HG03354 (cell line): ENCODE data around the gene SLC1A2.

Experiments used
- ATAC-seq: cut with Tn5 transposase; IDR thresholded peaks from one replicate; pipeline ENCODE4 v1.9.1; 2021; ENCODE audit warnings: mild to moderate bottlenecking; ENCODE audit not compliant: unreplicated experiment, poor library complexity, severe bottlenecking

The SLC1A2 gene

DNA sequence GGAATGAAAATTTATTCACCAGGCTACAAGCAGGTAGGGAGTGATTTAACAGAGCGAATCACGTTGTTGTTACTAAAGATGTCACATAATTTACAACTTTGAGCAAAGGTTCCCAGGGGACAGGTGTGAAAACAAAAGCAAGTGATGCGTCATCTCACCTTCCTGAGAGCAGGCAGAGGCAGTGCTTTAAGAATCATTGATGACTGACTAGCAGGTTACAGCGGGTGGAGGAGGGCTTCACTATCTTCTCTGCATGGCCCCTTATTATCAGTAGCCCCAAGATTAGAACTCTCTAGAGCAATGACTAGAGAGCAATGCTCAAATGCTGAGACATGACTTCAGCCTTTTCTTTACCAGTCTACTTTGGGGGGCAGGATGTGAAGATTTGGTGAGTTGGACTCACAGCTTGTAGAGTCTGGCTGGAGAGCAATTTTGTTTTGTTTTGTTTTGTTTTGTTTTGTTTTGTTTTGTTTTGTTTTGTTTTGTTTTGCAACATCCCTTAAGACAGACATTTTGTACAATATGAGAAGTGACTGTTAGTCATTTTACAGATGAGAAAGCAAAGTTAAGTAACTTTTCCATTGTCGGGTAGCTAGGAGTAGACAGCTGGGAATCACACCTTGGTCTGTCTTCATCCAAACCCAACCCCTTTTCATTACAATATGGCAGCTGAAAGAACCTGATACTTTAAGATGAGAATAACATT, 84.8 kb downstream of the SLC1A2 start:
- peak; percentile 91 for ATAC-seq

DNA sequence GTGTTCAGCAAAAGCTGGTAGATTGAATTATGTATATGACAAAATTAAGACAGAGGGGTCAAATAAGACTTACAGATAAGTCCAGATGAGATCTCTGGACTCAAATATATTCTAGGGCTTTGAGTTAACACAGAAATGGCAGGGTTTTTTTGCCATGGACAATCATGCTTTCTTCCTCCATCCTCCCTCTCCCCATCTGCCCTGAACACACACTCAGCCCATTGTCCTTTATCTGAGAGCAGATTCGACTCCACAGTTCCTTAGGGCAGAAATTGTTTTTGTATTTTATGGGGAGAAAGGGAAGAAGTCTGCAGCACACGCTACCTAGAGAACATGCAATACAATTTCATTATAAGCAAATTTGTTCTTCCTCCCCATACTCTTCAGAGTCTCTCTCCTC, 86.8 kb downstream of the SLC1A2 start:
- ATAC-seq: no peak

DNA sequence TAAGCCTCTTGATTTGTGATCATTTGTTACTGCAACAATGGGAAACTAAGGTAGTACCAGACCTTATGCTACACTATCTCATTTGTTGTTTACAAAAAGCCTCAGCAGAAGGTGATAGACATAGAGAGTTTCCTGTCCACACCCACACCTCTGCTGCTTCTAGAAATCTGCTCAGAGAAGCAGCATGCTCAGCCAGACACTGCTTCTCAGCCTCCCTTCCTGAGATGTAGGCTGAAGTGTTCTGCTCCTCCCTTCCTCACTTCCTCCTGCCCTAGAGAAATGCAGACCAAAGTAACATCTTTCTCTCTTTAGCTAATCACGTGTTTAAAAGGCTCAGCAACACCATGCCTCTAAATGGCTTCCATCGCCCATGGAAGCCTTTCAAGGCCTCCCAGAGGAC, 88.4 kb downstream of the SLC1A2 start:
- ATAC-seq: no peak

DNA sequence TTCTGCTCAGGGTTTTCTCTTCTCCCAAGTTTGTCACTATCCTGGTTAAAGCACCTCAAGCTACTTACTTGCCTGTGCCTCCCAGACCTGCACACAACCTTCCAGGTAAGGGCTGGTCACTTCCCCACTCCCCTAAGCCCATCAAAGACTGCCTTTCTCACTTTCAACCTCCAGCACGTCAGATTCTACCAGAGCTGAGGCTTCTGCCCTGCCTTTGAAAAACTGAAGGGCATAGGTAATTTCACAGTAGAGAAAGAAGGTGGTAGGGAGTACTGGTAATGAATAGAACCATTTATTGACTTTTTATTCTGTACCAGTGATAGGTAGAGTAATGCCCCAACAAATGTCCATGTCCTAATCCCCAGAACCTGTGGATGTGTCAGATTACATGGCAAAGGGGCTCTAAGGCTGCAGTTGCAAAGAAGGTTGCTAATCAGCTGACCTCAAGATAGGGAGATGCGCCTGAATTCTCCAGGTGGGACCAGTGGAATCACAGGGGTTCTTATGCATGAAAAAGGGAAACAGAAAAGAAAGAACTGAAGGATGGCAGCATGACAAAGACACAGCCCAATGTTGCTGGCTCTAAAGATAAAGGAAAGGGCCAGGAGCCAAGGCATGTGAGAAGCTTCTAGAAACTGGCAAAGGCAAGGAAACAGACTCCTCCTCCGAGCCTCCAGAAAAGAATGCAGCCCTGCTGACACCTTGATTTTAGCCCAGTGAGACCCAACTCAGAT, 89.0 kb downstream of the SLC1A2 start:
- ATAC-seq: no peak

DNA sequence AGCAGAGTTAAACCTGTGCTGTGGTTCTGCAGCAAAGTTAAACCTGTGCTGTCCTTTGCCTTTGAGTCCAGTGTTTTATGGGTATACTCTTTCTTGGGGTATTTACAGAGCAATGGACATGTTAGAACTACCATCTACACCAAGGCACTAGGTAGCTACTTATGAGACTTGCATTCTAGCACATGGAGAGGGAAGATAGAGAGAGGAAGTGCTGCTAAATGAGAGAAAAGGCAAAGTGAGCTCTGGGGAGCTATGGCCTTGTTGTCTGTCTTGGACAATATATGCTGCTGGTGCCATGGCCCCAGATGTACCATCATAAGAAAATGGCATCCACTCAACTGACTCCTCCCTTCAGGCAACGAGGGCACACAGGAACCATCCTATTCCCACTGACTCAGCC, 91.5 kb downstream of the SLC1A2 start:
- no peak for ATAC-seq

DNA sequence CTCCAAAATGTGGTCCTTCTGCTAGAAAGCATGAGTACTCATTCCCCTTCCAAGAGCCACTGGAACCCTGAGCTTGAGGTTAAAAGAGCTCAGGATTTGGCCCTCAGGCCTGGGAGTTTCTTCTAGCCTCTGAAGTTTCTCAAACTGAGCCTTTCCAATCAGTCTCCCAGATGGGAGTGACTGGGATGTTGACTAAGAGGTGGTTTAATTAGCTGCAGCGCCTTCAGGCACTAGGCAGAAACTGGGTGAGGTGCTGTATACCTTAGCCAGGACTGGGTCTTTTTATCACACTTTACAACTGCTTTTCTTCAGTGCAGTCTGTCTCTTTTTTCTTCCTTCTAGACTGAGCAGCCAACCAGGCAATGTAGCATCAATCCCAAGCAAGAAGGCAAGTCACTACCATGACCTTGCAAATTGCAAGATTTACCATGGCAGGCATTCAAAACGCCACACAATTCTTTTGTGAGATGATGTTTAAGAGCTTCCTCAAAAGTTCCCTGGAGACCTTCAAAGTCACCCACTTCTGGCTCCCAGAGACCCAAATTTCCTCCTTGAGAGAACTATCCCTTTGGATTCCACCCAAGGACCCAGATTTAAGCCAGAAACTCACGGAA, 93.0 kb downstream of the SLC1A2 start:
- no peak for ATAC-seq

DNA sequence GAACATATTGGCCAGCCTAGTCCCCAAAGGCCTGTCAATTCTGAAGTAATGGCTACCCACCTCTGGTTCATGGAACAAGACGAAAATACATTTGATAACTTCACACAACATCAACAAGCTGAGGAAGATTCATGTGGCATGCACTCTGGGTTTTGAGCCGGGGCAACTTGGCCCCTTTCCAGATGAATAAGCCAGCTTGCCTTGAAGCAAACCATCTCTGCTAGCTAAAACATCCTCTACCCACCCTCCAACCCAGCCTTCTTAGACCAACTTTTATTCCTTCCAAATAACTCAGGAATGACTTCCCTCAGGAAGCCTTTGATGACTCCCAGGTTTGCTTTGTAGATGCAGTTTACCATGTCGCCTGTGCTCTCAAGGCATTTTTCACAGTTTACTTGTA, 94.4 kb downstream of the SLC1A2 start:
- no peak for ATAC-seq

DNA sequence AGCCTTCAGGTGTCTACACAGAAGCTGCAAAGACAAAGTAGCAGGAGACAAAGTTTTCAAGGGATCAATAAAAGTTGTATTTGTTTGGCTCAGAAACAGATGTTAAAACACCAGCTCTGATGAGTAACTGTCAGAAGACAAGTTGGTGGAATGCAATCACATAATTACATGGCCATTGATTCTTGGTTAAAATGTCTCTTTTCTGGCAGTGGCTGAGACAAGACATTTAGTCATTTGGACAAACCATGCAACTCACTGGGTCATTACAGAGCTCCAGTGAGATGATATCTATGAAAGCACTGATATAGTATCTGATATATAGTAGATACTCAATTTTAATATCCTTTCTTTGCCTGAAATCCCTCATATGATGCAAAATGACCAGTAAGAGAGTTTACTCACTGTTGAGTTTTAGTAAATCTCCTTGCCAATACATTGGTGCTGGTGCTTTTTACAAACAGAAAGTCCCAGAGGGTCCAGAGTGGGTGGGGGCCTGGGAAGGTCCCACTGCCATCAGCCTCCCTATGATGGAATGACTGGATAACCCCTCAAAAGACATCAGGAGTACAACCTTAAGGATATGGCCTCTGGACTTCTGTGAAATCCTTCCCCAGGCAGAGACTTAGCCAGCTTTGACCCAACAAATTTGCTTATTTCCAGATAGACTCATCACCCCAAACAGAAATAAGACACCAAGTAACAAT, 95.0 kb downstream of the SLC1A2 start:
- ATAC-seq: no peak

DNA sequence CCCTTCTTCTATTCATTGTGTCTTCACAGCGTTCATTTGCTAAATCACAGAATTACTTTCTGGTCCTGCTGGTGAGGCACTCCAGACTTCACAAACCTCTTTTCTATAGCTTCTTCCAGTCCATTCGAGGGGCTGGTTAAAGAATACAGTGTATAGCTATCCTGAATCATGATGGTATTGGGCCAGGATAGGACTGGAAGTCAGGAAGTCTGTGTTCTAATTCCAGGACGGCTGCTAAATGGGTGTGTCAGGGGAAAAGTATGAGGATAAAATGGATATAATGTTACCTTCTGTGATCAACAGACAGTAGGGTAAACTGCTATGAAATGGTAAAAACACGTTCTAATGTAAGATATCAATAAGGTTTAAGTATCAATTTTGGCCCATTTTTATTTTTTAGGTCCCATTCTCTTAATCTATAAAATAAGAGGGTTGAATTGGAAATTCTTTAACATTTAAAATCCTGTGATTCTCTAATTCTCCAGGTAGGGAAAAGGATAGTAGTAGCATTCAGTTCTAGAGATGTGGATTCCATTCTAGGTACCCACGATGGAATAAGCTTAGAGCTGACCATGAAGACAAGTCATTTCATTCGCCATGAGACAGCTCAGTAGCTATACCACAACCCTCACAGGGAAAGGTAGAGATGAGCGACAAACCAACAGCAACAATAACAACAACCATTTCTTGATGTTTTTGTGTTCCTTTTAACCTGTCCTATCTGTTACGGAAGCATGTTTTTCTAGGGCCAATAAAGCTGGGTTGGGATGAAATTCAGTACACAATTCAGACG, 96.1 kb downstream of the SLC1A2 start:
- ATAC-seq: no peak

DNA sequence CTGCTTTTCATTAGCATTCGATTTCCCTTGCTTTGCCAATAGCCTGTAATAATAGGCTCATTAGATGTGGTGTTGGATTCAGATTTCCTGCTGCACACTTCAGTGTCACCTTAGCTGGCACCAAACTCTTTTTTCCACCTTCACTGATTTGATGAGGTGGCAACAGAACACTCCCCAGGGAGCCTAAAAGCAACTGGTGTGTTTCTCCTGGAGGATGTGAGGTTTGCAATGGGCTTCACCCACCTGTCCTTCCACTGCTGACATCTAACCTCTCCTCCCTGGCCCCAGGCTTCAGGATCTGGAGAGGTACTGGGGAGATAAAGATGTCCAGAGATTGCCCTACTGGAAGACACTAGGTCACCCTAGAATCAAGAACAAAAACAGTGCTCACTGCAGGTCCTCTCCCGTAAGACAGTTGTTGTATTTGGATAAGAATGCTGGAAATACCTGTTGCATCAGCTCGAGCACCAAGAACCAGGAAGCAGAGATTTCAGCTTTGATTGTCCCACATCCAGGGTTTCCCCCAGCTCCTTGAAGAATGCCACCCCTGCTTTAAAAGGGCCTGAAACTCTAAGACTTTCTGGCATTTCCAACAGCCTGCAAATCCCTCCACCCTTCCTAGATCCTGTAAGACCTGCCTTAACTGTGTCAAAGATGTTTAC, 96.9 kb downstream of the SLC1A2 start:
- ATAC-seq: no peak

DNA sequence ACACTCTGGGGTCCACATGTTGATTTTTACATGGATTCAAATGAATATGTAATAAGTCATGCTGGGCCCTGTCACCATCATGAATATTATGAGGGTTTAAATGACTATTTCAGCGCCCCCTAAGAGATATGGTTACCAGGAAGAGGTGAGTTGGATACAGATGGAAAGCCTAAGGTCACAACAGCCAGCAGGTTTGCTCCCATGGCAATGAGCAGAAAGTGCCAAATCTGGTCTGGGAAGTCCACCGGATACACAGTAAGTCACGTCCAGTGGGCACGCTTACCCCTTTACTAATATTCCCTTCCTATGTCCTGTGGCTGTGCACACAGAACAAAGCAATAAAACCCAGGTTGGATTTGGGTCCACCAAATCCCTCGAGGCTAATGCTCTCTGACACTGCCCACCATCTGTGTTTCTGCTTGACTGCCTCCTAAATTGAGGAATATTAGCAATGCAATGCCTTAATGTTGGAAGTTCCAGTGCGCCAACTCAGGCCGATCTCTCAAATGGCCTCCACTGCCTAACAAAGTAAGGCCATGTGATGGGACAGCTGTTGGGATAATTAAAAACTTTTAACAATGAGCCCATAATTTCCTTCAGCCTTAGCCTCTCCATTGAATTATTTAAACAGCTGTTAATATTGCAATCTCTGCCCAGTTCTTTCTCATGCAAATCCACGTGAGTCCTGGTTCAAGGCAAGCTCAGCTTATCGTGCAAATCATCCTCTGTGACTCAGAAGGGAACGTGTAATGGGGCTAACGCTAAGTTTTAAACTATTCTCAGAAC, 97.6 kb downstream of the SLC1A2 start:
- no peak for ATAC-seq

DNA sequence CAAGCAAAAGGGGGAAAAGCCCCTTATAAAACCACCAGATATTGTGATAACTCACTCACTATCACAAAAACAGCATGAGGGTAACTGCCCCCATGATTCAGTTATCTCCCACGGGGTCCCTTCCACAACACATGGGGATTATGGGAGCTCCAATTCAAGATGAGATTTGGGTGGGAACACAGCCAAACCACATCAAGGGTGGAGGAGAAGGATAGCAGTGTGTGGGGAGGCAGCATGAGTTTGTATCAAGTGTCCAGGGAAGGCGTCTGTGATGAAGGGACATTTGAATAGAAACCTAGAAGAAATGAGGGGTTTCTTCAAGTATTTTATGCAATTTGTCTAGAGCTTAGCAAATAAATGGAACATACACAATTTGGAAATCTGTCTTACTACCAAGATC, 98.2 kb downstream of the SLC1A2 start:
- no peak for ATAC-seq

DNA sequence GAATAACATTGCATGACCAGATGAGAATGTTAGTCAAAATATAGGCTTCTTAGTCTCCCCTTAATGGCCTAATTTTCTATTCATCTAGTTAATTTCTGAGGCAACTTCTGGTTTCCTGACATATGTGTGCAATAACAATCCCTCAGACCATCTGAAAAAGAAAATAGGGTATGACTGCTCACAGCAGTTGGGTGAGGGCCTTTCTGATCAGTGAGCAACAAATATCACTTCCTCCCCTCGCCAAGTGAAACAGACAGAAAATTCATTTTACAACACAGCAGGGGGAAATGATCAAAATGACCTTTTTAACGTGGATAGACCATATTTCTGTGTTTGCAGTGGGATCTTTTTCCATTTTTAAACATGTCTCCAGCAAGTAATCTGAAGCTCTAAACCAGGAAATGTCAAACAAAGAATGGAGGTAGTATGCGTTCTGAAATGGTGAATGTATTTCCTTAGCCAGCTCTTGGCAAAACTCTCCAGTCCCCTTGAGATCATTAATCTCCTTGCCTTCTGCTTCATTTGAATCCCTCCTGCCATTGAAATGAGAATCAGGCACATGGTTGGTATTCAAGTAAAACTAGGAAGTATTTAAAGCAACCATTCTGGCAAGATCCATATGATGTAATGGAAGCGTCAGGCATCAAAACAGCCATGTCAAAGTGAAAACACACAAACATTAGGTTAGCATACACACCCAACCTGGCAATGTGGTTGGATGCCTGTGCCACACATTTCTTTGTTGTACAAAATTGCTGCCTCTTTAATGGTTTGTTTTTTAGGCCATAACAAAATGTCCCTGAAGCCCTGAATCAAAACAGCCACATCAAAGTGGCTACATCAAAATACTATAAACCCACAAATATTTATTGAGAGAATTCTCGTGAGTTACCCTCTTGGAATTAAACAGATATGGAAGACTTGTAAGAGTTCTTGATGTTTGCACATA, 100.1 kb downstream of the SLC1A2 start:
- peak; percentile 58 for ATAC-seq

DNA sequence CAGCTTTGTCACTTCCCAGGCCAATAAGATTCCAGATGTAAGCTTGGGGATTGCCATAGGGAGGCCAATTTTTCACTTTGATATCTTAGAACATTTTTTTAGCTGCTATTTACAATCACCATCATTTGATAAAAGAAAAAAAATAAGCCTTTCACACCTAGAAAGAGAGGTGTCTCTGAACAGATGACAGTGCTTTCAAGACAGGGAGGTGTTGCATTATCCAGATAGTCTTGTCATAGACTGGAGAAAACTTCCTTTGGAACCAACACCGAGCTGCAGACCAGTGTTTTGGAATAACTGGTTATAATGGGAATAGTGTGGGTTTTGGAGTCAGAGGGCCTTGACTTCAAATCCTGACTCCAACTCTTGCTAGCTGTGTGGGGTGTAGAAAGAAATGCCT, 101.0 kb downstream of the SLC1A2 start:
- ATAC-seq: no peak

DNA sequence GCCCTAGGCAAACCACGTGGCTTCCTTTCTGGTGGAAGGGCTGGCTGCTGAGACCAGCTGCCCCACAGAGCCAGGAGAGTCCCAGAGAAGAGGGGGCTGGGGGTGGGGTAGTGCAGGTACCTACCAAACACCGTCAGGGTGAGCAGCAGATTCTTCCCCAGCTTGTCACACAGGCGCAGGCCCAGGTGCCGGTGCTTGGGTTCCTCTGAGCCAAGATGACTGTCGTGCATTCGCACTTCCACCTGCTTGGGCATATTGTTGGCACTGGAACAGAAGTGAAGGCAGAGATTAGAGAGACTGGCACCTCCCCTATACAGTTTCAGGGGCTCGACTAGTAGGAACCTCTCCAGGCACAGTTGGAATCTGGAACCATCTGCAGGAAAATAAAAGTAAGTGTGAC, 102.1 kb downstream of the SLC1A2 start:
- no peak for ATAC-seq

DNA sequence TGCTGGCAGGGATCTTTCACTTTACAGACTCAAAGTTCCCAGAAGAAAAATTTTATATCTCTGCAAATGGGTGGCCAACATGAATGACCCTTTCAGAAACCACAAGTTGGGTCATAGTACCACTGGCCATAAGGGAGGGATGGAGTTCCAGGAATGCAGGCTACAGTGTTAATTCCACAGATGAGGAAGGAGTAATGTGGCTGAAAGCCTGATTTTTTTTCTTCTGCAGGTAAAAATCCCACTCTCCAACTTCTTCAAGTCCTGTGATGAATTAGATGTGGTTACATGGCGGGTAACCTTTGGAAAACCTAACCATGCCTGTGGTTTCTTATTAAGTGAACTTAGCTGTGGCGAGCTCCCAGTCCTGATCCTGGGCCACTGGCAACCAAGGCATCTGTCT, 103.2 kb downstream of the SLC1A2 start:
- no peak for ATAC-seq

DNA sequence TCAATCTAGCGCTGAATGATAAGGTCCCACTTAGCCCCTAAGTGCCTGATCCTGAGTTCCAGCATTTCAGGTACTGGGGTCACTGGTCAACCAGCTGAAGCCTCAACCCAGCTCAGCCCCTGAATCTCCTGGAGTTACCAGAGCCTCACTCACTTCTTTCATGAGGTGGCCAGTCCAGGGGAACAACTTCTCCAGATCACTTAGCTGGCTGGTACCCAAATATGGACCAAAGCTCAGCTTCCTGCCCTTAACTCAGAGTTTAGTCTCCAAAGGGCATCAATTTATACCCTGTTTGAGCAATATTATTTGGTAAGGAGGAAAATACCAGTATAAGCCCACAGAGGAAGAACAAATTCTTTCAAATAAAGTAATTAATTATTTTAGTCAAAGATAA, 105.6 kb downstream of the SLC1A2 start:
- peak; percentile 23 for ATAC-seq
